Lower lobe of right lung (tissue), 2 donors: ENCODE results near the gene PHRF1. TPM values are rescaled to one million over a fixed set of nuclear protein-coding genes. Genes with fewer than 3 reads are reported as not detected.

Experiments
- ATAC-seq, 2 donors: fragments of 200-7000 bp; cut with Tn5 transposase; one replicate each; pipeline ENCODE4 v1.9.1; 2020 to 2022; ENCODE audit warnings: mild to moderate bottlenecking in 2 of 2, moderate library complexity in 2 of 2
- DNase-seq: peaks from one replicate; pipeline ENCODE4 v3.0.0-alpha.2; 2020
- H3K27ac ChIP-seq: fragments of 200-600 bp; one replicate; pipeline ENCODE4 v1.8.0; 2022
- H3K27me3 ChIP-seq: fragments of 200-600 bp; one replicate; pipeline ENCODE4 v1.8.0; 2022; ENCODE audit warnings: low read depth
- H3K36me3 ChIP-seq: fragments of 200-600 bp; one replicate; pipeline ENCODE4 v1.8.0; 2022; ENCODE audit warnings: mild to moderate bottlenecking
- H3K4me1 ChIP-seq: fragments of 200-600 bp; one replicate; pipeline ENCODE4 v1.8.0; 2022
- H3K4me3 ChIP-seq: fragments of 200-600 bp; one replicate; pipeline ENCODE4 v1.8.0; 2022; ENCODE audit warnings: mild to moderate bottlenecking
- H3K9me3 ChIP-seq: fragments of 200-600 bp; one replicate; pipeline ENCODE4 v1.8.0; 2022
- CTCF ChIP-seq: fragments of 200-600 bp; IDR thresholded peaks from one replicate; pipeline ENCODE4 v1.8.0; 2022; ENCODE audit warnings: antibody characterized with exemption, mild to moderate bottlenecking
- intact Hi-C: fragments of 100-400 bp; cut with DNase I; formaldehyde crosslinking; loops from one replicate; pipeline ENCODE4 v1.11.0; 2022
- total RNA-seq: library from RNA; stranded (reverse); fragmentation: NEBNext Ultra II Directional; extraction: Animal tissue kit (Norgen Biotek cat#: 25700); gene quantifications from one replicate; pipeline ENCODE4 v1.2.1, GENCODE V29; 2021
- donor health status: DM: no; HTN: yes; CAD: no; lungs with severe emphysema.

The PHRF1 gene
- total RNA-seq, 1 donor from 2014 or later, result 31.5 TPM

- H3K27ac ChIP-seq, result no peak overlapping the region
- H3K4me1 ChIP-seq, result no peaks in the 10 kb centered on the region
- ATAC-seq (no peak), DNase-seq (no peak)
- no peaks in the 10 kb centered on the region for H3K9me3 ChIP-seq
- intact Hi-C loops, result no loop called here
- TF ChIP-seq CTCF, result no peak
- H3K36me3 ChIP-seq, result no peaks in the 10 kb centered on the region
- H3K27me3 ChIP-seq, result peaks cover 22% of the 10 kb centered on the region
- H3K4me3 ChIP-seq, result no peak overlapping the region
Measured at GRCh38 chr11:623349-623869, 47.1 kb downstream of the PHRF1 start.

- no peak for ATAC-seq
- no peaks in the 10 kb centered on the region for H3K4me1 ChIP-seq
- H3K36me3 ChIP-seq, result no peaks in the 10 kb centered on the region
- no peak for TF ChIP-seq CTCF
- no peaks in the 10 kb centered on the region for H3K9me3 ChIP-seq
- H3K27ac ChIP-seq, result no peak overlapping the region
- intact Hi-C loops, result no loop called here
- peaks cover 22% of the 10 kb centered on the region for H3K27me3 ChIP-seq
- H3K4me3 ChIP-seq, result no peak overlapping the region
- no peak for DNase-seq
Measured at GRCh38 chr11:623999-624704, 47.9 kb downstream of the PHRF1 start.

GRCh38 chr11:624705-625635 is 48.7 kb downstream of the PHRF1 start, which contains the start of gene CDHR5:
Gene CDHR5, minus strand, starts transcription at chr11:624955. Its CDS starts 53 bp downstream, at chr11:624902.
- no peak within 1 kb of the TSS for H3K4me3 ChIP-seq
- no peaks in the 10 kb centered on the region for H3K36me3 ChIP-seq
- ATAC-seq (no peak), DNase-seq (peak; percentile 36)
- no peak within 1 kb of the TSS for H3K27ac ChIP-seq
- intact Hi-C loops, result no loop called here
- H3K27me3 ChIP-seq, result peaks cover 22% of the 10 kb centered on the region
- H3K4me1 ChIP-seq, result no peaks in the 10 kb centered on the region
- H3K9me3 ChIP-seq, result no peaks in the 10 kb centered on the region
- no peak for TF ChIP-seq CTCF

GRCh38 chr11:625636-626268 is 49.5 kb downstream of the PHRF1 start:
- ATAC-seq, result no peak
- no peak for TF ChIP-seq CTCF
- no peak for DNase-seq
- H3K9me3 ChIP-seq, result no peaks in the 10 kb centered on the region
- no peak overlapping the region for H3K27ac ChIP-seq
- peaks cover 22% of the 10 kb centered on the region for H3K27me3 ChIP-seq
- no peaks in the 10 kb centered on the region for H3K36me3 ChIP-seq
- H3K4me3 ChIP-seq, result no peak overlapping the region
- intact Hi-C loops, result no loop called here
- no peaks in the 10 kb centered on the region for H3K4me1 ChIP-seq
